SK-N-MC (cell line): Measurements from ENCODE around the gene SNAI3.

Experiments used
- EZH2 ChIP-seq: fragments of 200-600 bp; sonication (generic); IDR thresholded peaks from one replicate; pipeline ENCODE4 v1.6.1; 2017; ENCODE audit warnings: antibody characterized with exemption
- FOXP2 ChIP-seq: optimal IDR thresholded peaks from 2 replicates; pipeline ENCODE3; 2011; ENCODE audit warnings: mild to moderate bottlenecking, moderate library complexity; ENCODE audit not compliant: insufficient read depth; ENCODE audit errors: extremely low read length, control extremely low read depth
- POLR2AphosphoS5 ChIP-seq: IDR thresholded peaks from 2 replicates; pipeline ENCODE4 v1.6.1; 2012; ENCODE audit warnings: mild to moderate bottlenecking, low read depth, low read length, borderline replicate concordance

GRCh38 chr16:88658714-88659113 is 27.6 kb downstream of the SNAI3 start:
- TF ChIP-seq EZH2 (no peak), POLR2AphosphoS5 (no peak), FOXP2 (no peak)
